ENCODE data around the gene RAB34.

Gene RAB34

DNA sequence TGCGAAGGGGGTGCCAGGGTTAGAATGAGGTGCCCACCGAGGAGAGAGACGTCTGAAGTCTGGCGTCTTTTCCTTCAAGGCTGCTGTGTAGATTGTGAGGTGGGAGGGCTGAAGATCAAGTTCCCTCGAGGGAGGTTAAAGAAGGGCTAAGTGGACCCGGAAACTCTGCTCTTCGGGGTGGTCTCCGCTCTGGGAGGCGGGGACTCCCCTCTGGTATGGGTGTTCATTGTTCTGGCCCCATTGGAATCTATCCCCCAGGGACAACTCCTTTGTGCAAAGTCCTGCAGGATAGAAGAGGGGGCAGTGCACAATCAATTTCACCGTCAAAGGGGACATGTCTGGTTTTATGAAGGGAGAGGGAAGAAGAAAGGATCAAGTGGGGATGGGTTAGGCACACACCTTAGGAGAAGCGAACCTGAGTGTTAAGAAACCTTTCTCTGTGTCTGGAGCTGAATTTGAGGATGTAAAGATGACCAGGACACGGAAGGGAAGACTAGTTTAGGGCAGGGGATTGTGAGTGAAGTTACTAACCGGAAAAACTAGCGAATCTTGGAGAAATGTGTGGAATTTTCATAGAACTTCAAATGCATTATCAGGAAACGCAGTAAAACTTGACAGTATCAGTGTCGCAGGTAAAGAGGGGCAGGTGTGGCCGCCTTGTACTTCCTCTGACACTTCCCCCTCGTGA lies 809 bp upstream of the RAB34 start:
- peak; percentile 18 for DNase-seq (ENCODE audit: low read depth)
- peak overlapping the region; percentile 80 for H3K4me3 ChIP-seq (ENCODE audit: low read depth, low read length)
- TF ChIP-seq, protein P1, sequence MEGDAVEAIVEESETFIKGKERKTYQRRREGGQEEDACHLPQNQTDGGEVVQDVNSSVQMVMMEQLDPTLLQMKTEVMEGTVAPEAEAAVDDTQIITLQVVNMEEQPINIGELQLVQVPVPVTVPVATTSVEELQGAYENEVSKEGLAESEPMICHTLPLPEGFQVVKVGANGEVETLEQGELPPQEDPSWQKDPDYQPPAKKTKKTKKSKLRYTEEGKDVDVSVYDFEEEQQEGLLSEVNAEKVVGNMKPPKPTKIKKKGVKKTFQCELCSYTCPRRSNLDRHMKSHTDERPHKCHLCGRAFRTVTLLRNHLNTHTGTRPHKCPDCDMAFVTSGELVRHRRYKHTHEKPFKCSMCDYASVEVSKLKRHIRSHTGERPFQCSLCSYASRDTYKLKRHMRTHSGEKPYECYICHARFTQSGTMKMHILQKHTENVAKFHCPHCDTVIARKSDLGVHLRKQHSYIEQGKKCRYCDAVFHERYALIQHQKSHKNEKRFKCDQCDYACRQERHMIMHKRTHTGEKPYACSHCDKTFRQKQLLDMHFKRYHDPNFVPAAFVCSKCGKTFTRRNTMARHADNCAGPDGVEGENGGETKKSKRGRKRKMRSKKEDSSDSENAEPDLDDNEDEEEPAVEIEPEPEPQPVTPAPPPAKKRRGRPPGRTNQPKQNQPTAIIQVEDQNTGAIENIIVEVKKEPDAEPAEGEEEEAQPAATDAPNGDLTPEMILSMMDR (conservative IDR thresholded peaks at IDR 0.05; ENCODE audit: low read depth, low read length): no peak

DNA sequence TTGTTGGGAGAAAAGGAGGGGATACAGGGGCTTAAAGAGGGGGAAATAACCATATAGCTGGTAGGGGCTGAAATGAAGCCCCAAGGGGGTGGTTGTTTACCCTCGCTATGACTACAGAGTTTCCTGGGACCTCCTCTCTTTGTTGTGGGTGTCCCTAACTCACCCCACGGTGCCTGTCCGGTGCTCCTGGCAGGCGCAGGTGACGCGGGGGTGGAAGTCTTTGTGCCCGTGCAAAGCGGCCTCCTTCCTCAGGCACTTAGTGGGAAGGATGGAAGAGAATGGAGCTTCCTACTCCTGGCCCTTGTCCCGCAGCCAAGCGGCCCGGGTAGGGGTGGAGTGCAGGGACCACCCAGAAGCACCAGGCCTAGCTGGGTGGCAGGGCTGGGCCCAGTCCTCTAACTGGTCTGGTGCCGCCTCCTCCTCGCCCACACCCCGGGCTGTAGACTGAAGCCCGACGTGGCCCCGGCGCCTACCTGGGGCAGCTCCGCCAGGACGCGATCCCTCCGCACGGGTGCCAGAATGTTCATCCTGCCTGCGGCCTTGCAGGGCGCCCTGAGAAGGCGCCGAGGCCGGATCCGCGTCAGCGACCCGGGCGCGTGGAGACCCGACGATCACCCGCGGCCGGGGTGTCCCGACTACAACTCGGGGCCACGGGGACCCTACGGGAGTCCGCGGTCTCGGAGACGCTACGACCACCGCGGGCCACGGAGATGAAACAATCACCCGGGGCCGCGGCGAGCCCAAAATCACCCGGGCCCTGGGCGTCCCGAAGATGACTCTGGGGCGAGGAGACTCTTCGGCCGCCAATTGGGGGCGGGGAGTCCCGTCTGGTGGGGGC lies 709 bp downstream of the RAB34 start:
- TF ChIP-seq, protein P1 (conservative IDR thresholded peaks at IDR 0.05; ENCODE audit: low read depth, low read length): no peak
- peak; percentile 46 for DNase-seq (ENCODE audit: low read depth)
- H3K4me3 ChIP-seq (ENCODE audit: low read depth, low read length): peak overlapping the region; percentile 80

DNA sequence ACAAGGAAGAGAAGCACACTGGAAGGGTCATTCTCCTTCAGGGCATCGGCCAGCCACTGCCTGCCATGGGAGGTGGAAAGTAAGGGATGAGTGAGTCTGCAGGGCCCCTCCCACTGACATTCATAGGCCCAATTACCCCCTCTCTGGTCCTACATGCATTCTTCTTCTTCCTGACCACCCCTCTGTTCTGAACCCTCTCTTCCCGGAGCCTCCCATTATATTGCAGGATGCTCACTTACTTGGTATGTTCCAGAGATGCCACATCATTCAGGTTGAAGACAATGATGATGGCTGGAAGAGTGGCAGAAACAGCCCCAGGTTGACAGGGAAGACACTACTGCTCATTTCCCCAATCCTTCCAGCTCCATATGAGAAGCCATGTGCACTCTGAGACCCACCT lies 2.5 kb downstream of the RAB34 start:
- H3K4me3 ChIP-seq (ENCODE audit: low read depth, low read length): no peak overlapping the region
- DNase-seq (ENCODE audit: low read depth): no peak
- TF ChIP-seq, protein P1 (conservative IDR thresholded peaks at IDR 0.05; ENCODE audit: low read depth, low read length): no peak

DNA sequence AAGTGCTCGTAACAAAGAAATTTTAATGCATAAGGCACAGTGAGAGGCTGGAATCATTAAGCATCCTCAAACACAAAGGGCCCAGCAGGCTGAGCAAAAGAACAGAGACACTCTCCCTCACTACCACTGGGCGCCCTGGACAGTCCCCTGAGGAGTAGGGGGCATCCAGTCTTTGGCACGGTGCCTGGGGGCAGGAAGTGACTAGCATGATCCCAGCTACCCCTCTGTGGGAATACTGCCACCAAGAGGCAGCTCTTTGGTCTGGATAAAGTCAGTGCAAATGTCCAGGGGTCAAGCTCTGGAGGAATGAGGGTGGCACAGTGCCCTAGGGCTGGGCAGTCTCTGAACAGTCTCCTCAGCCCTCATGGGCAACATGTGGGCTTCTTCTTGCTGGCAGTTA lies 3.4 kb downstream of the RAB34 start:
- no peak overlapping the region for H3K4me3 ChIP-seq (ENCODE audit: low read depth, low read length)
- TF ChIP-seq, protein P1 (conservative IDR thresholded peaks at IDR 0.05; ENCODE audit: low read depth, low read length): no peak
- DNase-seq (ENCODE audit: low read depth): no peak

DNA sequence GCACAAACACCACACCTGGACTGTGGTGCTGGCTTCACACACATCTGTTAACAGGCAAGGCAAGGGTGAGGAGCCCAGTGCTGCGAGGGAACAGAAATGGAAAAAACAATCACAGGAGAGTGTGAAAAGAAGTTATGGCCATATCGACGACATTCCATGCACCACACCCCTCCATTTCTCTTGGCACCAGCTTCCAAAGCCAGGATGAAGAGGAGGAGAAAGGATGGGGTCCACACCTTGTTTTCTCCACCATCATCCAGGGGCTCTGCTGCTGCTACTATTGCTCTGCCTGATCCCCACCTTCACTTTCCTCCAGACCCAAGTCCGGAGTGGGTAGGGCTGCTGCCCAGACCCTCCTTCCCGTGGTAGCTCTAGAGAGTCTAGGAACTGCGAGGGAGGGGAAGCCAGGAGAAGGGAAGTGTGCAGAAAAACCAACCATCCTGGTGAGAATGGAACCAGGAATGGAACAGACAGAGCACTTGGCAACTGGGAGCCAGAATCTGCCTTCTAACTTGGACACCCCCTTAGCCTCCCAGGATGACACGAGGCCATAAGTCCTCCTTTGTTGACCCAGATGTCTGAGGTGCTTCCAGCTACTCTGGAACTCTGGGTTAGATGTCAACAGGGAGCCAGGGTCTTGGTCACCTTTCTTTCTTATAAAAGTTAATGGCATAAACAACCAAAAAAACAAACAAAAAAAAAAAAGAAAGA lies 4.8 kb downstream of the RAB34 start:
- no peak for DNase-seq (ENCODE audit: low read depth)
- H3K4me3 ChIP-seq (ENCODE audit: low read depth, low read length): no peak overlapping the region
- TF ChIP-seq, protein P1 (conservative IDR thresholded peaks at IDR 0.05; ENCODE audit: low read depth, low read length): no peak

DNA sequence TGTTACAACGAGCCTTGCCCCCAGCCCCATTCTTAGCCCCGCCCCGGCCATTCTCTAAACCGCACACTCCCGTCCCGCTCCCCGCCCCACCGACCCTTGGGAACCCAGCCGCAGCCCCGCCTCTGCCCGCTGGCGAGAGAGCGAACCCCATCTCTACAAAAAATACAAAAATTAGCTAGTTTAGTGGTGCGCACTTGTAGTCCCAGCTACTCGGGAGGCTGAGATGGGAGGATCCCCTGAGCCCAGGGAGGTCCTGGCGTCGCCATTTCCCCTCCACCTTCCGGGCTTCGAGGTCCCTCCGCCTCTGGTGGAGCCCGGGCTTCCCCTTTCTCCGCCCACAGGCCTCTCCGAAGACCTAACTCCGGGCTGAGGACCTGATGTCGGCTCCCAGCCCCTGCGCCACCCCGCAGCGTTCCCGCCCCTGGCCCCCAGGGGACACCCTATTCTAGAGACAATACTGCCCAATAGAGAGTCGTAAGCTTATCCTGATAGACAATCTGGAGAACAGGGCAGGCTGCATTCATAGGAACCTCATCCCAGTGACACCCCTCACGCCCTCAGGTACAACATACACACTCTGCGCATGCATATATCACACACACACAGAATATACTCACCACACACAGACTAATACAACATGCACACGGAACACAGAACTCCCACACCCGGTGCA lies 5.5 kb downstream of the RAB34 start:
- TF ChIP-seq, protein P1 (conservative IDR thresholded peaks at IDR 0.05; ENCODE audit: low read depth, low read length): peak; percentile 16
- H3K4me3 ChIP-seq (ENCODE audit: low read depth, low read length): peak overlapping the region; percentile 61
- DNase-seq (ENCODE audit: low read depth): peak; percentile 31
